ENCODE data around the gene MPHOSPH9. TPM values are rescaled to one million over a fixed set of nuclear protein-coding genes. Genes with fewer than 3 reads are reported as not detected.

MPHOSPH9 gene
- total RNA-seq, 2 donors from 2014 or later = 23.4 to 27.9 TPM

GRCh38 chr12:123115409-123116121 lies 117.4 kb downstream of the MPHOSPH9 start:
- intact Hi-C loops (cut with DNase I) = loop anchor here in 1 of 2 donors (2.0 kb wide), 1 partner anchor 25 kb away; no protein-coding TSS in a partner anchor
- peak; percentile 93 to 94 for ATAC-seq
- DNase-seq = peak; percentile 66

DNA sequence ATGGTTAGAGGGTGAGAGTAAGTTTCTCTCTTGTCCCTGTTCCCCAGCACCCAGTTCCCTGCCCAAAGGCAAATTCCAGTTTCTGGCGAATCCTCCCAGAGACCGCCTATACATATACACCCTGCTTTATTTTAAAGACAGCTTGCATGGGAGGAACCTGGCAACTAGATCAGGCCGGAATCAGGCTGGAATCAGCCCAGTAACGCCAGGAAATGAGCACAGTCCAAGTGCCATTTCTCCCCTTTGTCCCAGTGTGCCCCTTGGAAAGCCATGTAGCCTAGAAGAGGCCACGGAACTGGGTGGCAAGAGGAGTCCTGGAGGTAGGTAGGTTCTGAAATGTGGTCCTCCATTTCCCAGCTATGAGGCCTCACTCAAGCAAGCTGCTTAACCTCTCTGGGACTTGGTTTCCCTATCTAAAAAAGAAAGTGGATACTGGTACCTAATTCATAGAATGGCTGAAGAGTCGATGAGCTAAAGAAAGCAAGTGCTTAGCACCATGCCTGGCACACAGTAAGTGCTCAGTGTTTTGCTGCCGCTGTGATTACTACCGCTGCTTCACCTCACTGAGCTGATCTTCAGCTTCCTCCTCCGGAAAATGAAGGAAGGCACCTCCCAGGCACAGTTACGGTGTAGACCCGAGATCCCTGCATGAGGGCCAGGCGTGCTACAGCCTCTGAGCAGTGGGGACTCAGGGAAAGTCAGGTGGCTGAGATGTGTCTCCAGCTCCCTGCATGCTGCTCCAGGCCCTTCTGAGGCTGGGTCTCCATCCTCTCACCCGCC lies 118.4 kb downstream of the MPHOSPH9 start:
- DNase-seq = no peak
- ATAC-seq = no peak
- intact Hi-C loops (cut with DNase I) = loop anchor here in 1 of 2 donors (2.0 kb wide), 1 partner anchor 26 kb away; no protein-coding TSS in a partner anchor

- no peak for DNase-seq
- intact Hi-C loops (cut with DNase I) = no loop called here
- ATAC-seq = no peak
Measured at GRCh38 chr12:123113026-123113425, 119.9 kb downstream of the MPHOSPH9 start.

- DNase-seq (no peak), ATAC-seq (peak; percentile 2 to 16)
- intact Hi-C loops (cut with DNase I) = no loop called here
Measured at GRCh38 chr12:123111498-123112165, 121.3 kb downstream of the MPHOSPH9 start.

- ATAC-seq = no peak
- DNase-seq = no peak
- intact Hi-C loops (cut with DNase I) = no loop called here
Measured at GRCh38 chr12:123109319-123109772, 123.6 kb downstream of the MPHOSPH9 start.

GRCh38 chr12:123108682-123109066 lies 124.3 kb downstream of the MPHOSPH9 start:
- no peak for ATAC-seq
- DNase-seq = no peak

DNA sequence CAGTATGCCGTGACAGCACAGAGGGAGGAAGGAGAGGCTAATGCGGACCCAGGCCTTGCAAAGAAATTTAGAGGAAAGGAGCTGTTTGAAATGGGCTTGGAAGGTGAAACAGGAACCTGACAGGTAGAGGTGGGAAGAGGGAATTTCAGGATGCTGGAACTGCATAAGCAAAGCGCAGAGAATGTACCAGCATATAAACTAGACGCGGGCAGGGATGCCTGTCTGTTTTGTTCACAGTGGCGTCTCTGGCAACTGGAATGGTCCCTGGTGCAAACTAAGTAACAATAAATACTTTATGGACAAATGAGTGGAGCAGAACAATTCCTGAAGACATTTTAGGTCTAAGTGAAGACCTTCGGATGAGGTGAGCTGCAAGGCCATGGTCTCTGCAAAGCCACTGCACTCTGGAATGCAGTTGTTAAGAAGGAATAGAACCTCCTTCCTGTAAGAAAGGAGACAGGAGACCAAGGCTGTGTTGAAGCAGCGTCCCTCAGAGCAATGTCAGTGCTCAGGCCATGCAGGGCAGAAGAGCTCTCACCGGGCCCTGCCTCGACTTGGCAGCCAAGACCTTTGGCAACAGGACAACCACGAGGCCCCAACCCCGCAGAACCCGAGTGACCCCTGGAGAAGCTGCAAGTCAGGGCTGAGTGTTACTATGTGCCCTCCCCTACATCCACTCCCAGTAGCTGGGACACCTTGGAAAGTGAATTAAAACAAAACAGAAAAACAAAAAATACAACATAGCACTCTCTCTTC lies 124.8 kb downstream of the MPHOSPH9 start:
- ATAC-seq (peak in 1 of 2 donors; percentile 28), DNase-seq (no peak)
- intact Hi-C loops (cut with DNase I) = no loop called here

More at GRCh38 chr12:123108682-123109066, 124.3 kb downstream of the MPHOSPH9 start:
- intact Hi-C loops (cut with DNase I) = no loop called here

DNA sequence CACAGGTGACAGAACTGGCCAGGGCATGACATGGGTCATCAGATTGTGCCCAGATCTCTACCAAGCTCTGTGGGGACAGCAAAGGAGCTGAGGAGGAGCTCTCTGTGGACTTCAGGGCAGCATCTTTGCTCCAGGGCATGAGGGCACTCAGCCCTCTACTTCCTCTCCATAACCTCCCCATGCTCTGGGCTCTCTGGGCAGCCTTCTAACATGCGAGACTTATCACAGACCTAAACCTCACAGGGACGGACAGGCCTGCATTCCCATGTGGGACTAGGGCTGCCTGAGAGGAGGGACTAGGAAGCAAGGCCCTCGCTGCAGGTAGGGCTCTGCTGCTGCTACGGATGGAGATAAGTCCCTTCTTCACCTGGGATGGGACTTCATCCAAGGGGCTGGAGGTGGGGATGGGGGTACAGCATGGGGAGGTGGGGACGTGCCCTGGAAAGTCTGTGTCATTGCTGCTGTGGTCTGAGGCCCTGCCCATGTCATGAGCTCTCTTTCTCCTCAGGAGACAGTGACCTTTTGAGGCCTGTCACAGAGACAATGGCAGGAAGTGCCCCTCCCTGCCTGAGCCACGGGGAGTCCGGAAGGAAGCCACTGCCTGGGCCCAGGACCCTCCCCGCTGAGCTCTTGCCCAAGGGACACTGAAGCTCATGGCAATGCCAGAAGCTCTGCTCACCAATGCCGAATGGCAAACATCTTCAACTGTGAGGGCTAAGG lies 126.1 kb downstream of the MPHOSPH9 start:
- peak; percentile 68 for DNase-seq
- peak; percentile 25 to 67 for ATAC-seq
- intact Hi-C loops (cut with DNase I) = no loop called here

DNA sequence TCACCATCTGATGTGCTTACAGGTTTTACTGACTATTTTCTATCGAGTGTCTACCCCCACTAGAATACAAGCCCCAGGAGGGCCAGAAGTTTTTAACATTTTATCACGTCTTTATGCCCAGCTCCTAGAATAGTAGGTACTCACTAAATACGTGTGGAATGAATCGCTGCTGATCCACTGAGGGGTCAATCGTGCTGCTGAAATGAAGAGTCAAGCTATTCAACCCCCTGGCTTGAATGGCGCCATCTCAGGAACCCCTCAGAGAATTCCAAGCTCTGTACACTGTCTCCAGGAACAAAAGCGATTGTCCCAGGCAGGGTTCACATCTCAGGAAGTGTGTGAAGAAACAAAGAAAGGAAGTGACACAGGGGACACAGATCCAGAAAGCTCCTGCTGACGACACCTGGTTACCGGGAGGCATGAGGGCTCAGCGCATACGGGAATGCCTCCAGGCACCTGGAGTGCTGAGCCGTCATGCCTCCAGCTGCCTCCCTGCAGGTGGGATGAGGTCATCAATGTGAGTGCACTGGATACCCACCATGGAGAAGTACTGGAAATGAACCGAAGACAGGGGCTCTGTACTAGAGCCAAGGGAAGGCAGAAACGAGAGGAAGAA lies 127.6 kb downstream of the MPHOSPH9 start:
- intact Hi-C loops (cut with DNase I) = no loop called here
- no peak for DNase-seq
- ATAC-seq = peak in 1 of 2 donors; percentile 9

- intact Hi-C loops (cut with DNase I) = no loop called here
- no peak for ATAC-seq
Measured at GRCh38 chr12:123104809-123105208, 128.1 kb downstream of the MPHOSPH9 start.

More at GRCh38 chr12:123104809-123105208, 128.1 kb downstream of the MPHOSPH9 start:
- no peak for DNase-seq

Other genes with a start within 250 kb of the MPHOSPH9 start
- gene PITPNM2, start 82.1 kb downstream of the MPHOSPH9 start, total RNA-seq = 10 to 100 TPM; 13.1 to 22.2 TPM
- 10 to 100 TPM in 1 of 2 donors, 1 to 10 TPM in 1; 8.1 to 10.9 TPM for gene MTRFR, start 295 bp upstream of the MPHOSPH9 start, total RNA-seq
- 10 to 100 TPM; 96.6 to 97.7 TPM for gene CDK2AP1, start 38.7 kb upstream of the MPHOSPH9 start, total RNA-seq
- 10 to 100 TPM; 25.9 to 26.1 TPM for gene SBNO1, start 131.7 kb upstream of the MPHOSPH9 start, total RNA-seq
- 10 to 100 TPM; 17.6 to 22.9 TPM for gene KMT5A, start 151.0 kb upstream of the MPHOSPH9 start, total RNA-seq
- 1 to 10 TPM; 3.1 to 3.7 TPM for gene RILPL2, start 203.5 kb upstream of the MPHOSPH9 start, total RNA-seq
- gene SNRNP35, start 225.0 kb upstream of the MPHOSPH9 start, total RNA-seq = 10 to 100 TPM; 20.1 to 22.3 TPM